Measurements from ENCODE around the gene NPR3. TPM values are rescaled to one million over a fixed set of nuclear protein-coding genes. Genes with fewer than 3 reads are reported as not detected.

The NPR3 gene
- total and polyA plus RNA-seq, 2 experiments from 2014 or later, result 0.07 to 0.15 TPM

GRCh38 chr5:32713770-32714381 lies 2.8 kb downstream of the NPR3 start:
- H3K27me3 Mint-ChIP-seq (ENCODE audit: insufficient read depth, low read depth, poor library complexity), result peaks cover 72% of the 10 kb centered on the region
- Histone ChIP-seq H3F3A (replicated peaks; ENCODE audit: low read depth) (0 out of 2 replicates have a peak, but pooled peaks cover 4% of the 10 kb centered on the region), H4K20me1 (replicated peaks; ENCODE audit: insufficient read depth) (no peaks in the 10 kb centered on the region; the same call in 1 of the 2 replicates), H3K27me3 (ENCODE audit: insufficient read depth) (peaks cover 78% of the 10 kb centered on the region), H3K4me2 (peak overlapping the region; percentile 87), H3K36me3 (ENCODE audit: insufficient read depth) (no peaks in the 10 kb centered on the region), H2AFZ (peak overlapping the region; percentile 93), H3K4me1 (ENCODE audit: insufficient read depth) (peaks cover 26% of the 10 kb centered on the region), H3K9me2 (ENCODE audit: insufficient read depth) (no peaks in the 10 kb centered on the region), H3K4me3 (peak overlapping the region; percentile 71), H3K79me2 (replicated peaks; ENCODE audit: insufficient read depth) (no peaks in the 10 kb centered on the region), H3K27ac (ENCODE audit: low read depth) (no peak overlapping the region)
- H3K27ac Mint-ChIP-seq, result no peak overlapping the region
- ATAC-seq (peak; percentile 57), DNase-seq (ENCODE audit: low spot score) (peak; percentile 90)
- H3K4me3 Mint-ChIP-seq, result peak overlapping the region; percentile 75
- peaks cover 30% of the 10 kb centered on the region for H3K4me1 Mint-ChIP-seq
- H3K36me3 Mint-ChIP-seq (ENCODE audit: low read depth), result no peaks in the 10 kb centered on the region; the same call in 2 of the 3 replicates
- TF ChIP-seq STAT1 (IDR thresholded peaks at IDR 0.05; ENCODE audit: unreplicated experiment) (no peak), EZH2 (IDR thresholded peaks at IDR 0.05; ENCODE audit: low read depth, unreplicated experiment) (no peak), ETS1 (IDR thresholded peaks at IDR 0.05) (no peak), JUNB (IDR thresholded peaks at IDR 0.05; ENCODE audit: unreplicated experiment) (no peak), REST (IDR thresholded peaks at IDR 0.05; ENCODE audit: unreplicated experiment) (no peak), ZNF462 (CRISPR knock-in tag; IDR thresholded peaks at IDR 0.05) (no peak), CTCF (conservative IDR thresholded peaks at IDR 0.05; ENCODE audit: low read depth in 2 of 2) (peak in 1 of 2 experiments; percentile 2; a peak in 1 of 4 replicates), ZNF331 (CRISPR knock-in tag; IDR thresholded peaks at IDR 0.05; ENCODE audit: low read depth) (no peak)
- peaks cover 17% of the 10 kb centered on the region for H3K9me3 Mint-ChIP-seq

Data from GM23338 (cell line).